ENCODE results near the gene CUL2. TPM values are rescaled to one million over a fixed set of nuclear protein-coding genes. Genes with fewer than 3 reads are reported as not detected.
"Not testable (repeated sequence)": the region's sequence is repeated elsewhere in the genome, so short reads cannot be mapped to it uniquely, and the experiment has no call there.

The CUL2 gene
- total RNA-seq, 2 donors from 2014 or later = 7.3 to 8.0 TPM

DNA sequence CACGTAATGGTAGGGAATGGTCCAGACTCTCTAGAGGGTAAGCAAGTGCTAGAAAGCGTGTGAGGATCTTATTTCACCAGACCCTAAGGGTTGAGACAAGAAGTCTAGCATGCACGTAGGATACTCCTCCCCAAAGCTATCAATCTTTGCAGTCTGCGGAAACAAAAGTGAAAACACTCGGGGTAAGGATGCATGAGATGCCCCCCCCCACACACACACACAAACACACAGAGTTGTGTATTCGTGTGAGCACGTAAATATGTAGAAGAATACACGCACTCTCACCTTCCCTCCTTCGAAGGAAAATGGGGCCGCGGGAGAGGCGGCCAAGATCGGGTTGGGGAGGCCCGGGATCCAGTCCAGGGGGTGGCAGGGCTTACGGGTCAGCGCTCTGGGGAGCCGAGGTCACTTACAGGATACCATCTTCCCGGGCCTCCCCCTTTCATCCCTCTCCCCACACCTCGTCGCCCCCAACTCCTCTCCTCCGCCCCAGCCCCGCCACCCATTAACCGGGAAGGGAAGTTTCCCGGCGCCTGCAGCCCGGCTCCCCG is 455 bp downstream of the CUL2 start:
- no peaks in the 10 kb centered on the region for H3K36me3 ChIP-seq (replicated peaks in 1 of 2; ENCODE audit: insufficient read depth in 1 of 2, low read depth in 2 of 2)
- peaks cover 48% of the 10 kb centered on the region for H3K4me1 ChIP-seq
- ATAC-seq = peak; percentile 10
- peaks cover 0 to 4% (median 0%) of the 10 kb centered on the region in 3 donors for H3K9me3 ChIP-seq
- TF ChIP-seq POLR2A (IDR thresholded peaks at IDR 0.05) = no peak
- TF ChIP-seq, protein P1, sequence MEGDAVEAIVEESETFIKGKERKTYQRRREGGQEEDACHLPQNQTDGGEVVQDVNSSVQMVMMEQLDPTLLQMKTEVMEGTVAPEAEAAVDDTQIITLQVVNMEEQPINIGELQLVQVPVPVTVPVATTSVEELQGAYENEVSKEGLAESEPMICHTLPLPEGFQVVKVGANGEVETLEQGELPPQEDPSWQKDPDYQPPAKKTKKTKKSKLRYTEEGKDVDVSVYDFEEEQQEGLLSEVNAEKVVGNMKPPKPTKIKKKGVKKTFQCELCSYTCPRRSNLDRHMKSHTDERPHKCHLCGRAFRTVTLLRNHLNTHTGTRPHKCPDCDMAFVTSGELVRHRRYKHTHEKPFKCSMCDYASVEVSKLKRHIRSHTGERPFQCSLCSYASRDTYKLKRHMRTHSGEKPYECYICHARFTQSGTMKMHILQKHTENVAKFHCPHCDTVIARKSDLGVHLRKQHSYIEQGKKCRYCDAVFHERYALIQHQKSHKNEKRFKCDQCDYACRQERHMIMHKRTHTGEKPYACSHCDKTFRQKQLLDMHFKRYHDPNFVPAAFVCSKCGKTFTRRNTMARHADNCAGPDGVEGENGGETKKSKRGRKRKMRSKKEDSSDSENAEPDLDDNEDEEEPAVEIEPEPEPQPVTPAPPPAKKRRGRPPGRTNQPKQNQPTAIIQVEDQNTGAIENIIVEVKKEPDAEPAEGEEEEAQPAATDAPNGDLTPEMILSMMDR (IDR thresholded peaks at IDR 0.05) = no peak
- intact Hi-C loops (cut with DNase I) = no loop called here
- DNase-seq = no peak
- H3K27ac ChIP-seq = peak overlapping the region; percentile 80 to 96 (median 90)
- peak overlapping the region; percentile 83 to 88 for H3K4me3 ChIP-seq
- 1 to 2% methylated on average over 19 to 26 of the region's 27 CpGs for WGBS, 2 donors
- H3K27me3 ChIP-seq = no peaks in the 10 kb centered on the region

DNA sequence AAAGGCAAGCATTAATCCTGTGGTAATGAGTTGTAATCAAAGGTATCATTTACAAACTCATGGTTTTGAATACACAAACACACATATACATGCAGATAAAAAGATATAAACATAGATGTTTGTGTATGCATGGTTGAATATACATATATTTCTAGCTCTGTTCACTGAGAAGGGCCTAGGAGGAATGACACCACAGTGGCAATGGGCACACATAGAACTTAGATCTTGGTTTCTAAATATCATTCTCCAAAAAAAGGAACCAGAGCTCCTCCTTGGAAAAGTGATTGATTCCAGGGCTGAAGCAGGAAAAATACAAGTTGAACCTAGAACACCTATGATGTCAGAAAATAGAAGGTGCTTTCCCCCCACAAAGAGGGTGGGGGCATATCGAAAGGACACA is 6.9 kb downstream of the CUL2 start:
- H3K27ac ChIP-seq = no peak overlapping the region
- 96 to 97% methylated on average over 1 of the region's 1 CpG for WGBS, 2 donors
- no peak for ATAC-seq
- H3K9me3 ChIP-seq = no peaks in the 10 kb centered on the region
- no peaks in the 10 kb centered on the region for H3K27me3 ChIP-seq
- TF ChIP-seq, protein P1 (IDR thresholded peaks at IDR 0.05) = no peak
- no peak for TF ChIP-seq POLR2A (IDR thresholded peaks at IDR 0.05)
- H3K4me3 ChIP-seq = no peak overlapping the region
- intact Hi-C loops (cut with DNase I) = no loop called here
- peaks cover 40% of the 10 kb centered on the region for H3K4me1 ChIP-seq
- H3K36me3 ChIP-seq (replicated peaks in 1 of 2; ENCODE audit: insufficient read depth in 1 of 2, low read depth in 2 of 2) = no peaks in the 10 kb centered on the region
- no peak for DNase-seq

DNA sequence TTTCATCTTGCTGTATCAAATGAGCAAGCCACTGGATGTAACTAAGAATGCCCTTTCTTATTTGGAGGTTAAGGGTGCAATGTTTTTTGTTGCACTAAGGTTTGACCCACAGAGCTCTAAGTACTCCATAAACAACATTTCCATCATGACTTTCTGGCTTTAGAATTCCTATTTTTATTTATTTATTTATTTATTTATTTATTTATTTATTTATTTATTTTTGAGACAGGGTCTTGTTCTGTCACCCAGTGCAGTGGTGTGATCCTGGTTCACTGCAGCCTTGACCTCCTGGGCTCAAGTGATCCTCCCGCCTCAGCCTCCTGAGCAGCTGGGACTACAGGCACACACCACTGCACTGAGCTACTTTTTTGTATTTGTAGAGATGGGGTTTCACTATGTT is 9.9 kb downstream of the CUL2 start:
- not testable (repeated sequence) for ATAC-seq, H3K9me3 ChIP-seq

DNA sequence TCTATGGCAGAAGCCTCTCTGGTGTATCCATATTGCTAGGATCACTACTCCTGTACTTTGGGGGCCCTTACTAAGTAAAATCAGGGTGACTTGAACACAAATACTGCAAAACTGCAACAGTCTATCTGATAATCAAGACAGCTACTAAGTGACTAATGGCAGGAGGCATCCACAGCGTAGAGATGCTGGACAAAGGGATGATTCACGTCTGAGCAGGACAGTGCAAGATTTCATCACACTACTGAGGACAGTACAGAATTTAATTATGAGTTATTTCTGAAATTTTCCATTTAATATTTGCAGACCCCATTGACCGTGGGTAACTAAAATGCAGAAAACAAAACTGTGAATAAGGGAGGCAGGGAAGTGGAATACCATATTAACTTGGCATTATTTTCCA is 10.4 kb downstream of the CUL2 start:
- Histone ChIP-seq H3K9me3 (no peaks in the 10 kb centered on the region), H3K27me3 (no peaks in the 10 kb centered on the region), H3K4me1 (peaks cover 6% of the 10 kb centered on the region), H3K27ac (no peak overlapping the region), H3K4me3 (no peak overlapping the region), H3K36me3 (replicated peaks in 1 of 2; ENCODE audit: insufficient read depth in 1 of 2, low read depth in 2 of 2) (no peaks in the 10 kb centered on the region)
- 81 to 100% methylated on average over 3 of the region's 3 CpGs for WGBS, 2 donors
- DNase-seq (no peak), ATAC-seq (no peak)
- TF ChIP-seq, protein P1 (IDR thresholded peaks at IDR 0.05) = no peak
- TF ChIP-seq POLR2A (IDR thresholded peaks at IDR 0.05) = no peak
- intact Hi-C loops (cut with DNase I) = no loop called here

More for the DNA sequence above, 9.9 kb downstream of the CUL2 start:
- H3K27ac ChIP-seq; H3K27me3 ChIP-seq; H3K36me3 ChIP-seq (replicated peaks in 1 of 2; ENCODE audit: insufficient read depth in 1 of 2, low read depth in 2 of 2); intact Hi-C loops (cut with DNase I); DNase-seq; H3K4me3 ChIP-seq: not testable (repeated sequence)
- 94 to 100% methylated on average over 1 of the region's 1 CpG for WGBS, 2 donors
- peaks cover 11% of the 10 kb centered on the region for H3K4me1 ChIP-seq

DNA sequence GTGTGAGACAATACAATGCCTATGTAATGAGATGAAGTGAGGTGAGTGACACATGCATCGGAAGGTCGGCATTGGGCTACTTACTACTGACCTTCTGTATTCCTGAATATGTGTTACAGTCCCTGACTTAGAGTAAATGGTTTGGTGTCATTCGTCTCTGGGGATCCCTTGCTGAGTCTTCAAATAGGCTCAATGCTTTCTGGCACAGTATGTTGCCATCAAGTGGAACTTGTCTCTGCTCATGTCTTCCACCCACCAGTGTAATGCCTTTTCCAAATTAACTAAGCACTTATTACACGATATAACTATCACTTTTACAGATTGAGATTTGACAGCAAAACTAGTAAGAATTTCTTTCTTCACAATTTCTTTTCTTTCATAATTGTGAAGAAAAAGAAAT is 10.9 kb downstream of the CUL2 start:
- TF ChIP-seq, protein P1 (IDR thresholded peaks at IDR 0.05) = no peak
- no peak for TF ChIP-seq POLR2A (IDR thresholded peaks at IDR 0.05)
- Histone ChIP-seq H3K27ac (no peak overlapping the region), H3K4me1 (peaks cover under 1% of the 10 kb centered on the region), H3K27me3 (no peaks in the 10 kb centered on the region), H3K9me3 (no peaks in the 10 kb centered on the region), H3K4me3 (no peak overlapping the region), H3K36me3 (replicated peaks in 1 of 2; ENCODE audit: insufficient read depth in 1 of 2, low read depth in 2 of 2) (no peaks in the 10 kb centered on the region)
- DNase-seq (no peak), ATAC-seq (no peak)
- WGBS, 2 donors = 81 to 91% methylated on average over 4 of the region's 4 CpGs
- intact Hi-C loops (cut with DNase I) = no loop called here
